CD14-positive monocyte (primary cell): ENCODE data around the gene LAMB4. TPM values are rescaled to one million over a fixed set of nuclear protein-coding genes. Genes with fewer than 3 reads are reported as not detected.

Experiments used
- DNase-seq, 3 donors: peaks; one replicate each; pipeline ENCODE4 v3.0.0-alpha.2; 2011 to 2022
- H2AFZ ChIP-seq: 2 replicates; pipeline ENCODE4 v1.6.0; 2012; ENCODE audit warnings: mild to moderate bottlenecking, low read depth, low read length, inconsistent platforms; ENCODE audit not compliant: insufficient read depth, poor library complexity, severe bottlenecking
- H3K27ac ChIP-seq, 2 donors: 1 replicate in 1 of 2; 2 replicates in 1 of 2; pipeline ENCODE4 v1.5.1; 2012 to 2013; ENCODE audit warnings: low read length in 2 of 2, control low read depth in 1 of 2, inconsistent platforms in 1 of 2, low read depth in 1 of 2, mild to moderate bottlenecking in 1 of 2
- H3K27me3 ChIP-seq, 2 donors: one replicate each; pipeline versions ENCODE4 v1.6.0 to v1.6.1; 2011 to 2013; ENCODE audit warnings: low read length in 2 of 2; ENCODE audit not compliant: control insufficient read depth in 2 of 2, insufficient read depth in 2 of 2
- H3K36me3 ChIP-seq, 2 donors: replicated peaks in 1 of 2; 1 replicate in 1 of 2; 2 replicates in 1 of 2; pipeline versions ENCODE4 v1.5.1 to v1.6.1; 2012 to 2013; ENCODE audit warnings: low read length in 2 of 2, control low read depth in 1 of 2, inconsistent platforms in 1 of 2, mild to moderate bottlenecking in 1 of 2; ENCODE audit not compliant: insufficient read depth in 2 of 2, control insufficient read depth in 1 of 2
- H3K4me1 ChIP-seq, 2 donors: 1 replicate in 1 of 2; 2 replicates in 1 of 2; pipeline versions ENCODE4 v1.5.1 to v1.6.1; 2012 to 2013; ENCODE audit warnings: low read length in 2 of 2, control low read depth in 1 of 2, inconsistent platforms in 1 of 2, mild to moderate bottlenecking in 1 of 2, moderate library complexity in 1 of 2; ENCODE audit not compliant: insufficient read depth in 2 of 2, control insufficient read depth in 1 of 2
- H3K4me2 ChIP-seq: replicated peaks from 2 replicates; pipeline ENCODE3; 2012; ENCODE audit warnings: low read length, moderate library complexity, mild to moderate bottlenecking; ENCODE audit not compliant: poor library complexity, severe bottlenecking; ENCODE audit errors: extremely low read depth
- H3K4me3 ChIP-seq, 3 experiments: fragments of 200-600 bp in 1 of 3; sonication (generic) in 1 of 3; replicated peaks in 1 of 3; 1 replicate in 2 of 3; 2 replicates in 1 of 3; pipeline ENCODE4 v1.5.1; 2011 to 2013; ENCODE audit warnings: low read length in 3 of 3, mild to moderate bottlenecking in 3 of 3, control low read depth in 2 of 3, low read depth in 2 of 3, inconsistent platforms in 1 of 3, moderate library complexity in 1 of 3
- H3K79me2 ChIP-seq: 2 replicates; pipeline ENCODE4 v1.6.0; 2012; ENCODE audit warnings: mild to moderate bottlenecking, control low read depth, inconsistent platforms, low read length, moderate library complexity; ENCODE audit not compliant: insufficient read depth
- H3K9ac ChIP-seq: 2 replicates; pipeline ENCODE4 v1.6.0; 2017; ENCODE audit warnings: low read length, mild to moderate bottlenecking; ENCODE audit not compliant: insufficient read depth, poor library complexity, severe bottlenecking
- H3K9me3 ChIP-seq, 2 donors: replicated peaks in 1 of 2; 1 replicate in 1 of 2; 2 replicates in 1 of 2; pipeline versions ENCODE4 v1.5.1 to v1.6.1; 2012 to 2013; ENCODE audit warnings: low read length in 2 of 2, control low read depth in 1 of 2; ENCODE audit not compliant: control insufficient read depth in 1 of 2, insufficient read depth in 1 of 2
- H4K20me1 ChIP-seq: 2 replicates; pipeline ENCODE4 v1.6.0; 2012; ENCODE audit warnings: mild to moderate bottlenecking, low read length, control low read depth, moderate library complexity; ENCODE audit not compliant: insufficient read depth
- H3K27ac Mint-ChIP-seq, 7 donors: one replicate each; pipeline ENCODE4 v1.8.0; 2020; ENCODE audit warnings: mild to moderate bottlenecking in 7 of 7, mixed read lengths in 7 of 7, moderate library complexity in 6 of 7, inconsistent platforms in 2 of 7
- H3K27me3 Mint-ChIP-seq, 3 donors: one replicate each; pipeline ENCODE4 v1.8.0; 2021 to 2022; ENCODE audit warnings: low read depth in 3 of 3, mild to moderate bottlenecking in 3 of 3, mixed read lengths in 3 of 3, moderate library complexity in 3 of 3, inconsistent platforms in 1 of 3
- H3K36me3 Mint-ChIP-seq, 2 donors: one replicate each; pipeline ENCODE4 v1.8.0; 2020; ENCODE audit warnings: mixed read lengths in 2 of 2, inconsistent platforms in 1 of 2, mild to moderate bottlenecking in 1 of 2
- H3K4me1 Mint-ChIP-seq: one replicate; pipeline ENCODE4 v1.8.0; 2020; ENCODE audit warnings: mild to moderate bottlenecking, mixed read lengths
- H3K4me3 Mint-ChIP-seq, 2 donors: one replicate each; pipeline ENCODE4 v1.8.0; 2020; ENCODE audit warnings: mild to moderate bottlenecking in 2 of 2, mixed read lengths in 2 of 2, moderate library complexity in 1 of 2
- H3K9me3 Mint-ChIP-seq, 7 donors: one replicate each; pipeline ENCODE4 v1.8.0; 2020 to 2022; ENCODE audit warnings: mixed read lengths in 7 of 7, mild to moderate bottlenecking in 6 of 7, moderate library complexity in 6 of 7, inconsistent platforms in 2 of 7
- CTCF ChIP-seq: fragments of 200-600 bp; IDR thresholded peaks from one replicate; pipeline ENCODE4 v1.8.0; 2022; ENCODE audit warnings: antibody characterized with exemption, mild to moderate bottlenecking
- WGBS: methylation state at CpG from one replicate; pipeline ENCODE4 v1.1.5; 2013; ENCODE audit warnings: missing lambda C conversion rate; ENCODE audit not compliant: insufficient coverage; 5-methylcytosine and 5-hydroxymethylcytosine counted together
- intact Hi-C, 2 donors: fragments of 100-400 bp; cut with micrococcal nuclease; formaldehyde crosslinking; loops; one replicate each; pipeline versions ENCODE4 v1.15.0 to v1.15.1; 2023
- polyA plus RNA-seq, 3 donors: library from polyadenylated mRNA; depleted of rRNA in 1 of 3; unstranded in 2 of 3; stranded (reverse) in 1 of 3; fragments of 300-500 nt in 2 of 3; fragments of >200 nt in 1 of 3; fragmentation: Illumina TruSeq in 2 of 3; gene quantifications; 1 replicate in 2 of 3; 2 replicates in 1 of 3; pipeline ENCODE4 v1.2.3, GENCODE V29; 2012 to 2021

Gene LAMB4
- polyA plus RNA-seq, 3 donors = not detected

- H3K4me3 Mint-ChIP-seq = no peak overlapping the region
- no peak overlapping the region for H3K9ac ChIP-seq
- no peak overlapping the region for H3K4me3 ChIP-seq
- no peaks in the 10 kb centered on the region for H3K9me3 ChIP-seq
- no peaks in the 10 kb centered on the region for H3K36me3 ChIP-seq
- H3K79me2 ChIP-seq = no peaks in the 10 kb centered on the region
- H3K4me1 Mint-ChIP-seq = peaks cover 3% of the 10 kb centered on the region
- peaks cover 0 to 4% (median 0%) of the 10 kb centered on the region in 3 donors for H3K27me3 Mint-ChIP-seq
- DNase-seq = no peak
- H3K4me1 ChIP-seq = no peaks in the 10 kb centered on the region
- TF ChIP-seq CTCF = no peak
- H3K27me3 ChIP-seq = no peaks in the 10 kb centered on the region
- H3K27ac Mint-ChIP-seq = no peak overlapping the region
- H3K4me2 ChIP-seq = no peak overlapping the region
- H3K9me3 Mint-ChIP-seq = peaks cover 0 to 3% (median 0%) of the 10 kb centered on the region in 7 donors
- H3K27ac ChIP-seq = no peak overlapping the region
- no peaks in the 10 kb centered on the region for H3K36me3 Mint-ChIP-seq
- H4K20me1 ChIP-seq = no peaks in the 10 kb centered on the region
- intact Hi-C loops = no loop called here
- H2AFZ ChIP-seq = no peak overlapping the region
Observed at GRCh38 chr7:108088729-108089128, 41.4 kb downstream of the LAMB4 start.

- Mint-ChIP-seq H3K4me3 (no peak overlapping the region), H3K27ac (no peak overlapping the region), H3K27me3 (peaks cover 0 to 4% (median 0%) of the 10 kb centered on the region in 3 donors), H3K36me3 (no peaks in the 10 kb centered on the region), H3K4me1 (peaks cover 3% of the 10 kb centered on the region), H3K9me3 (peaks cover 0 to 1% (median 0%) of the 10 kb centered on the region in 7 donors)
- DNase-seq = no peak
- Histone ChIP-seq H3K9ac (no peak overlapping the region), H3K4me3 (no peak overlapping the region), H3K27ac (no peak overlapping the region), H3K9me3 (no peaks in the 10 kb centered on the region), H3K4me1 (no peaks in the 10 kb centered on the region), H3K79me2 (no peaks in the 10 kb centered on the region), H3K27me3 (no peaks in the 10 kb centered on the region), H2AFZ (no peak overlapping the region), H4K20me1 (no peaks in the 10 kb centered on the region), H3K4me2 (no peak overlapping the region), H3K36me3 (no peaks in the 10 kb centered on the region)
- 100% methylated on average over 1 of the region's 1 CpG for WGBS
- intact Hi-C loops = no loop called here
- no peak for TF ChIP-seq CTCF
Observed at GRCh38 chr7:108087778-108088177, 42.4 kb downstream of the LAMB4 start.
